HK-2 (cell line): ENCODE measurements around the gene DTX1.
A peak's percentile ranks its signal among the peaks of the same experiment; 100 is the strongest.
"Not testable (repeated sequence)": the region's sequence is repeated elsewhere in the genome, so short reads cannot be mapped to it uniquely, and the experiment has no call there.

Experiments
- DNase-seq: peaks from one replicate; pipeline ENCODE4 v3.0.0-alpha.2; 2018; ENCODE audit not compliant: unreplicated experiment

Gene DTX1

DNA sequence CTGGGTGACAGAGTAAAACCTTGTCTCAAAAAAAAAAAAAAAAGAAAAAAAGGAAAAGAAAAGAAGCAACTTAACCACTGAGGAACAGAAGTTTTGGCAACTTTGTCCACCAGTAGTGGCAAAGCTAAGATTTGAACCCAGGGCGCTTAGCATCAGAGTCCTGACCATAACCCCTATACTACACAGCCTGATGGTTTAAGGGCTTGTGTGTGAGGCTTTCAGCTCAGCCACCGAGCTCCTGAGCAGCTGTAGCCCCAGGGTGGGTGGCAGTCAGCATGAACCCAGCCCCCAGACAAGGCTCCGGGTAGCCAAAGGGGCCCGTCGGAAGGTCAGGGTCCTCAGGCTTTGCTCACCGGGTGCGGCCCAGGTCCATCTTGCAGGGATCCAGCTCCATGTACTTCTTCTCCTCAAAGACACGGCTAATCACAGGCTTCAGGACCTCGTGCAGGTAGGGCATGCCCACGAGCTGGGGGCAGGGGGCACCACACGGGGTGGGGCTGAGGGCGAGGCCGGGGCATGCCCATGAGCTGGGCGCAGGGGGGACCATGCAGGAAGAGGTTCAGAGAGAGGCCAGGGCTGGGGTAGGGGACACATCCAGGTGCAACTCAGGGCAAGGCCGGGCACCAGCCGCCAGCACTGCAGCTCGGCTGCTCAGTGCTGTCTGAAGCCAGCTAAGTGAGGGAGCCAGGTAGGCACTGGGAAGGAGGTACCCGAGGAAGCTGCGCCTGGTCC is 58.1 kb downstream of the DTX1 start:
- no peak for DNase-seq

DNA sequence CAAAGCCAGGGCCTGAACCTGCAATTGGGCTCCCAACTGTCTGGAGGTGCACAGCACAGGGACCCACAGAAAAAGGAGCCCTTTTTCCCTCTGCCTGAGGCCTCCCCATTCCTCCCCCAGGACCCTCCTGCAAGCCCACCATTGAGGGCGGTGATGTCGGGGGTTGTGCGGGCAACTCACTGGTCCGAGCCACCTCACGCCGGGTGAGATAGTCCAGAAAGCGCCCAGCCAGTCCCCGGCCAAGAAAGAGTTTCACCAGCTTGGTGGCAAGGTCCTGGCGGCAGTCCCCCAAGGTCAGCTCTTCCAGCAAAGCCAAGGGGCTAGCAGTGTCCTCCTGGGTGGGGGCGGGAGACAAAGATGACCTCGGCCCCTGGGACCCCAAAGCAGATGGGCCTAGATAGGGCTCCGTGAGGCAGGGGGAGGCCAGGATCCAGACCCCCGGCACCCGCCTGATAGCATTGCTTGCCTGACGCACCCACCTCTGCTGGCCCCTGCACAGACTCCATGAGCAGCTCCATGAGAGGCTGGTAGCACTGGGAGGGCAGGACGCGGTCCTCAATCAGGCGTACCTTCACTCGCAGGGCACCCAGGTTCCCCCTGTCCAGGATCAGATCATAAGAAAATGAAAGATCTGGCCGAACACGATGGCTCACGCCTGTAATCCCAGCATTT is 59.1 kb downstream of the DTX1 start:
- DNase-seq: no peak

DNA sequence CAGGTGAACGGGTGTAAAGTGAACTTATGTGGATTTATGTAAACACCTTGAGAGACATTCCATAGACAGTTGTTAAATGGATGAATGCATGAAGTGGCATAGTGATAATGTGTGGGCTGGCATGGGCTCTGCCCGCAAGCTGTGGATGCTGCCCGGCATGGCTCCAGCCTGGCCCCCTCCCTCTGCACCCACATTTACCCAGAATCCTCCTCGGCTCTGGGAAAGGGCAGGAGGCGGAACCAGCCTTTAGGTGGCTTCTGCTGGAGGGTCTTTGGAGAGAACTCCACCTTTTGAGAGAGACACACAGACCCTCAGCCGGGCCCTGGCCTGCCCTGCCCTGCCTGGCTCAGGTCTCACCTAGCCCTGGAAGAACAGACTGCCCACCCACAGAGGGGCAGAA is 60.3 kb downstream of the DTX1 start:
- no peak for DNase-seq

DNA sequence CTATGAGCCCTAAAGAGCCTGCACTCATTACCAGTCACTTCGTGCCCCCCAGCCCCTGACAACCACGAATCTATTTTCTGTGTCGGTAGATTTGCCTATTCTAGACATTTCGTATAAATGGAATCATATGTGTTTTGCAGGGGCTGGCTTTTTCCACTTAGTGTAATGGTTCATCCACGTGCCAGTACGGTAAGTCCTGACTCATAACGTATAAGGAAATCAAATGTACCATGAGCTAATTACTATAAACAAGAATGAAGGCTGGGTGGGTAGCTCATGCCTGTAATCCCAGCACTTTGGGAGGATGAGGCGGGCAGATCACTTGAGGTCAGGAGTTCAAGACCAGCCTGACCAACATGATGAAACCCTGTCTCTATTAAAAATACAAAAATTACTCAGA is 61.2 kb downstream of the DTX1 start:
- not testable (repeated sequence) for DNase-seq

DNA sequence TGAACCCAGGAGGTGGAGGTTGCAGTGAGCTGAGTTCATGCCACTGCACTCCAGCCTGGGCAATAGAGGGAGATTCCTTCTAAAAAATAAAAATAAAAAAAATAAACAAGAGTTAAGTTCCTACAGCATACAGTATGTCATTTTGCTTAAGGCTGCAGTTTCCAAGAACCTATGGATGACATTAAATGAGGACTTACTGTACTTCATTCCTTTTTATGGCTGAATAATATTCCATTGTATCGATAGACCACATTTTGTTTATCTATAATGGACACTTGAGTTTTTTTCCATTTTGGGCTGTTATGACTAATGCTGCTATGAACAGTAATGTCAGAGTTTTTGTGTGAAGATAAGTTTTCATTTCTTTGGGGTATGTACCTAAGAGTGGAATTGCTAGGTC is 61.6 kb downstream of the DTX1 start:
- no peak for DNase-seq

DNA sequence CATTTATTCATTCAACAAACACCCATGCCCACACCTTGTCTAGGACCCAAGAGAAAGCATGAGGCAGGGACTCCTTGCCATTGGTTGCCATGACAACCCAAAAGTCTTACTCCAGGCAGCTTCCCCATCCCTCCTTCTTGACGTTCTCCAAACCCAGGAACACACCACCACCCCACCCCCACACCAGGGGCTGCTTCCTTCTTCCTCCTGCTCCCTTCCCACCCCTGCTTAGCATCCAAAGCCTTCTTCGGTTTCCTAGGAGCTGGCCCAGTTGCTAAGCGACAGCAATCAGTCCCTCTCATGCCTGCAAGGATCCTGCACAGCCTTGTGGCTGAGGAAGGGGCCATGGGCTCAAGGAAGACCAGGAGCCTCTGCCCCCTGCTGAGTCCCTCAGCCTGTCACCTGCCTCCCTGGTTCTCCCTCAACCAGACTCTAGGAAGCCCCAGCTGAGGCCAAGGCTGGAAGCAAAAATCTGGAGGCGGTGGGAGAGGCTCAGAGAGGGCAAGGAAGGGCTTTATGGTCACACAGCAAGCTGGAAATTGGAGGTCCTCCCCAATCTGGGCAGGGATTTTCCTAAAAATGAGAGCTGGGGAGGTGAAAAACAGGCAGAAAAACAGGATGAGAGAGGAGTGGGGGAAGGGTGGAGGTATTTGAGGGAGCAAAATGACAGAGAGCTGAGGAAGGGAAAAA is 63.6 kb downstream of the DTX1 start:
- DNase-seq: no peak

DNA sequence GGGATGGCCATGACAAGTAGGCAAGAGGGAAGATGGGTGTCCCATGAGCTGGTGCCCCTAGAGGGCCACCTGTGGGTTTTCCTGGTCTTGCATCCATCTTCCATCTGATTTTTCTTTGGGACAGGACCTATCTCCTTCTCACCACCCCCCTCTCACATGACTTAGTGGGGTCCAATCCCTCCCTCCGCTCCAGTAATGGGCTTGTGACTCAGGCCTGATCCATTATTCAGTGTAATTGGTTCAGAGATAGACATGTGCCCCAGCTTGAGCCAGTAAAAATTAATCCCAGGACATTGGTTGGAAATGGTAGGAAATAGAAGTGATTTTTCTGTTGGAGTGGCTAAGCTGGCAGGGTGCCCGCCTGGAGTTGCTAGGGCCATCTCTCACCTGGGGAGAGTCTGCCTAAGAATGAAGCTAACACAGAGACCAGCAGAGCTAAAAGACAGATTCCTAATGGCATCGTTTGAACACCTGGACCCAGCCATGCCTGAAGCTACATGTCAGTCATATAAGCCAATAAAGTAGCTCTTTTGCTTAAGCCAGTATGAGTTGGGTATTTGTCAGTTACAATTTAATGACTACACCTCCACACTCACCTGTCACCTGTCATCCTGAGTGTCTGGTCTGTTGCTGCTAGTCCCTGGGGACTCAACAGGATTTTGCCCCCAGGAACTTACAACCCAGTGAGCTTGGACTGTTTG is 64.3 kb downstream of the DTX1 start:
- no peak for DNase-seq

DNA sequence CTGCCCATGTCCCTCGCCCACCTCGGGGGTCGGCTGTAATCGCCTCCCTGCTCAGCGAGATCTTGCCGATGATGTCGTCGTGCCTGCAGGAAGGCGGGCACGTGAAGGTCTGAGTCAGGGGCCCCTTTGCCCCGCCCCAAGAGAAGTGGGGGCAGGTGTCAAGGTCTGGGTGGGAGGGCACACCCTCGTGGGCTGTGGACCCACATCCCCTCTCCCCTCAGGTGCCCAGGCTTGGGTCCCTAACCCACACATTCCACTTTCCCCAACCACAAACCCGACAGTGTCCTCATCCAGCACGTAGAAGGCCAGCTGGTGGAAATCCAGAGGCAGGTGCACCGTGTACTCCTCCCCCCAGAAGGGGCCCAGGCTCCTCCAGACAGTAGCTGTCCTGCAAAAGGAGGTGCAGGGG is 71.3 kb downstream of the DTX1 start:
- no peak for DNase-seq

DNA sequence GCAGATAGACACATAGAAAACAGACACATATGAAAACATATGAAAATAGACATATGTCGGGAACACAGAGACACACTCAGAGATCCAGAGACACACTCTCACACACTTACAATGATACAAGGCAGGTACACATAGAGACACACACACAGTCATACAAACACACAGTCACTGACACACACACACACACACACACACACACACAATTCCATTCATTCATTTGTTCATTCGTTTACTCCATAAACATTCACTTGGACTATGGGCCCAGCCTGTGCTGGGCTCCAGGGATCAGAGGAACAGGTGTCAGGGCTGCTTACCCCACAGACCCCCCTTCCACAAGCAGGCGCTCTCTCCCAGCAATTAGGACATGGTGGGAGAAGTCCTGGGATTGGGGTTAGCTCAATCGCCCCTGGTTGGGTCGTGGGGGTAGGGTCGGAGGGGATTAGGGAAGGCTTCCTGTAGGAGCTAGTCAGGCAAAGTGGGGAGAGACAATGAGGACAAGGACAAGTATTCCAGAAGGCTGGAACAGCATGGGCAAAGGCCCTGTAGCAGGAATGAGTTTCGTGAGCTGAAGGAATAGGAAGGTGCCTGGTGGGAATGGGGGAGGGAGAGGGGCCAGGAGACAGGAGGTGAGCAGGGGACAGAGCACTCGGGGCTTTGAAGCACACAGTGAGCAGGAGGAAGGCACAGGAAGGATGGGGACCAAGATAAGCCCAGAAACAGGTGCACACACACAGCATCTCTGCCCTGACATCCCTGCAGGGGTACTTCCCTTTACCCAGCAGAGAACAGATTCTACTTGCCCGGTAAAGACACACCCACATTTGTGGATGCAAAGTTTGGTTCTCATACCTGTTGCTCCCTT is 72.5 kb downstream of the DTX1 start:
- no peak for DNase-seq

DNA sequence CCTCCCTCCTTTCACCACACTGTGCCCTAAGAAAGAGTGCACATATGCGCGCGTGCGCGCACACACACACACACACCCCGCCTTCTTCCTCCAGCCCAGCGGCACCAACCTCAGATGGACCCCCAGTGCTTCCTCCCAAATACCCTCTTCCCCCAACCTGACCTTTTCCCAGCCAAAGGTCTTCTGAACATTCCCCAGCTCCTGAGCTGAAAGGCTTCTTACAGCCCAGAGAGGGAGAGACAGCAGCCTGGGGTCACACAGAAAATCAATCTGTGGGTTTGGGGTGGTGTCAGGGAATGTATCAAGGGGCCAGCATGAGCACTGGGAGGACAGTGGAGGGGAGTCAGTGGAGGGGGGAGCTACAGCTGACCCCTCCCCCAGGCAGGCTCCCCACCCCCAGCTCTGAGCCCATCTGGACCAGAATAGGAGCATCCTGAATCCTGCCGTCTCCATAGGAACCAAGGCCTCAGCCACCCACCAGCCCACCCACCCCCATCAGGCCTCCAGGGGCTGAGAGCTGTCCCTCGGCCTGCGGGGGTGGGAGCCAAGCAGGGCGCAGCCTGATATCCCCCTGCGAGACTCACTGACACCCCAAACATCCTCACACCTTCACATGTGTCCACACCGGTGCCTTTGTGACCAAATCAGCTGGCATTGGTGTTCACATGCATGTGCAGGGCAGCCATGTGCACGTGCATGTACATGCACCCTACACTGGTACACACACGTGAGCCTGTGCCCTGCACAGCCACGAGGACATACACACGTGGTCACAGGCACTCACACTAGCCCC is 73.3 kb downstream of the DTX1 start:
- DNase-seq: no peak

DNA sequence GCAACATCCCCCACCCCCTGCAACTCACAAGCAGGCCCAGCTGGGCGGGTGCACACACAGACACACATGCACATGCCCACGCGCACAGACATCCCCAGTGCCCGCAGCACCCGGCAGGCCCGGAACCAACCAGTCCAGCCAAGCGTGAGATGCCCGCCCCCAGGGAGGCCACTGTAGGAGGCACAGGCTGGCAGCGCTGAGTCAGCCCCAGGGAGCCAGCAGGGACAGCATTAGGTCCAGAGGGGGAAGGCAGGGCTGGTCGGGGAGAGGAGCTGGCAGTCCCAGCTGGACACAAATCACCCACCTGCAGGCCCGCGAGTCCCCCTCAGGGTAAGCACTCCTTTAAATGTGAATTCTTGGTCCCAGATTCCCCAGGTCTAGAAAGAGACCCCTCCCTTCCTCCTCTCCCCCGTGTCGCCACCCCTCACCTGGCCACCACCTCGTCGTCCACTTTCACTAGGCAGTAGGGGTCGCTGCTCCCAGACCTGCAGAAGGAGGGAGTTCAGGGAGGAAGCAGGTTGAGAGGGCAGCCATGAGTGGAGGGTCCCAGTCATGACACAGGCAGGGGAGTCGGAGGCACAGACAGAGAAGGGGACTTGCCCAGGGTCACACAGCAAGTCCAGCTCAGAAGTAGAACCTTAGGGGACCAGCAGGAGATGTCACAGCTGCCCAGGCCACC is 74.1 kb downstream of the DTX1 start:
- DNase-seq: peak; percentile 86

DNA sequence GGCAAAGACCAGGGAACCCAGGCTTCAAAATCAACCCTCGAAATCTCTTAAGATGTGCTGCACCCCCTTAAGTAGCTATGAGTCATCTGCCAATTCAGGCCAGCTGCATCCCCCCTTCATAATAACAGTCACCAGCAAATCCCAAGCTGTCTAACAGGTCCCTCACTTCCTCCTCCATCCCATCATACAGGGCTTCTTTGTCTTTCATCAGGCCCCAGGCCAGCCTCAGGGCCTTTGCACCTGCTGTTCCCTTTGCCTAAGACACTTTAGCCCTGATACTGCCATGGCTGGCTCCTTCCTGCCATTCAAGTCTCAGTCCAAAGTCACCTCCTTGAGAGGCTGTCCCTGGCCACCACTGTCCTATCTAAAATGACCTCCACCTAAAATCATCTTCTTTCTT is 75.0 kb downstream of the DTX1 start:
- no peak for DNase-seq

DNA sequence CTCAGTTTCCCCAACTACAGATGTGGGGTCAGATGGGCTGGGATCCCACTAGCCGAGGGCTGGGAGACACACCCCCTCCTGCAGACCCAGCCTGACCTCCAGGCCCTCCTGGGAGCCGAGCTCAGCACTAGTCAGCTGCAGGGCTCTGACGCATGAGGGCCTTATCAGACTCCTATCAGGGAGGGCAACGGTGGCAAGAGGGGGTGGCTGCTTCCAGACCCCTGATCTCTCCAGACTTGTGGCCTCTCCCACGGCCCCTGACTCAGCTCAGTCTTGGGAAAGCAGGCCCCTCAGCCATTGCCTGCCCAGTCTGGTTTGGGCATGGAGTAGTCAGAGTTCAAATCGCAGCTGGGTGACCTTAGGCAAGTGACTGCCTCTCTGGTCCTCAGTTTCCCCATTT is 76.5 kb downstream of the DTX1 start:
- no peak for DNase-seq

DNA sequence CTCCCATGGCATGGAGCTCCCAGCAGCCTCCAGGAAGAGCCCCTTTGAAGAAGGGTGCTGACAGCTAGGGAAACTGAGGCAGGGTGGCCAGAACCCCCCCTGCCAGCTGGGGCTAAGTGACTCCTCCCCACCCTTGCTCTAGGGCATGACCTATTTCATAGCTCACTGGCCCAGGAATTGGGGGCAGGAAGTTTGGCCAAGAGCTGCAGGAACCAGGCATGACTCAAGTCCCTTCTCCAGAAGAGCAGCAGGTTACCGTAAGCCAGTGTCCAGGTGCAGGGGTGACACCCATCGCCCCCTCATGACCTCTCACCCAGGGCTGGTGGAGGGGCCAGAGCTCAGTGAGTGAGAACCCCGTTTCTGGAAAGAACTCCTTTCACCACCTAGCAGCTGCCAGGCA is 77.1 kb downstream of the DTX1 start:
- DNase-seq: no peak

DNA sequence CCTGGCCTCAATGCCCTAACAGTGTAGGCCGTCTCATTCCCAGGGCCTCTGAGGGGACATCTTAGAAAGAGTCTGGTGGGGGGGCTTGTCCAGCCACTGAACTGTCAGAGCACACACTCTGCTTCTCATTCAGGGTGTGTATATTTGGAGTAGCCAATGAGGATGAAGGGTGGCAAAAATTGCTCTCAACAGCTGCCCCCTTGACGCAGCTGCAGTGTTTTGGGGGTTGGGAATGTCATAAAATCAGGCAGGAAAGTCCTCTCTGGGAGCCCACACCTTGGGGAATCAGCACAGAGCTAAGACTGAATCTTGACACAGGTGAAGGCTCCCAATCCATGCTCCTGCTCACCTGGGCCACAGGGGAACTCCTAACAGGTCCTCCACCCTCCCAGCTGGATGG is 77.5 kb downstream of the DTX1 start:
- DNase-seq: no peak

DNA sequence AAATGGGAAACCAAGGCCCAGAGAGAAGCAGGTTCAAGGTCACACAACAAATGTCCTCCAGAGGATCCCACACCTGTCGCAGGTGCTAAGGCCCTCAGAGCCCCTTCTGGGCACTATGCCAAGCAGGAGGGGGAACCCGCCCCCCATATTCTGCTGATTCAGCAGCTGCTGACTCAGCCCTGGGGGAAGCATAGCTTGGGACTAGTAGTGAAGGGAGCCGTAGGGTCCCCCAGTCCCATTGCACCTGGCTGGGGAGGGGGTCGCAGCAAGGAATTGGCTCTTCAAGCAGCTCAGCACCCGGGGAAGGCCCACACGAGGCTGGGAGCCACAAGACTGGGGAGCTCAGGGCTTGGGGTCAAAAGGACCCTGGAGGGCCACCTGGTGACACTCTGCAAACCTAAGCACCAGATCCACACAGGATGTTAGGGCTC is 78.0 kb downstream of the DTX1 start:
- no peak for DNase-seq

DNA sequence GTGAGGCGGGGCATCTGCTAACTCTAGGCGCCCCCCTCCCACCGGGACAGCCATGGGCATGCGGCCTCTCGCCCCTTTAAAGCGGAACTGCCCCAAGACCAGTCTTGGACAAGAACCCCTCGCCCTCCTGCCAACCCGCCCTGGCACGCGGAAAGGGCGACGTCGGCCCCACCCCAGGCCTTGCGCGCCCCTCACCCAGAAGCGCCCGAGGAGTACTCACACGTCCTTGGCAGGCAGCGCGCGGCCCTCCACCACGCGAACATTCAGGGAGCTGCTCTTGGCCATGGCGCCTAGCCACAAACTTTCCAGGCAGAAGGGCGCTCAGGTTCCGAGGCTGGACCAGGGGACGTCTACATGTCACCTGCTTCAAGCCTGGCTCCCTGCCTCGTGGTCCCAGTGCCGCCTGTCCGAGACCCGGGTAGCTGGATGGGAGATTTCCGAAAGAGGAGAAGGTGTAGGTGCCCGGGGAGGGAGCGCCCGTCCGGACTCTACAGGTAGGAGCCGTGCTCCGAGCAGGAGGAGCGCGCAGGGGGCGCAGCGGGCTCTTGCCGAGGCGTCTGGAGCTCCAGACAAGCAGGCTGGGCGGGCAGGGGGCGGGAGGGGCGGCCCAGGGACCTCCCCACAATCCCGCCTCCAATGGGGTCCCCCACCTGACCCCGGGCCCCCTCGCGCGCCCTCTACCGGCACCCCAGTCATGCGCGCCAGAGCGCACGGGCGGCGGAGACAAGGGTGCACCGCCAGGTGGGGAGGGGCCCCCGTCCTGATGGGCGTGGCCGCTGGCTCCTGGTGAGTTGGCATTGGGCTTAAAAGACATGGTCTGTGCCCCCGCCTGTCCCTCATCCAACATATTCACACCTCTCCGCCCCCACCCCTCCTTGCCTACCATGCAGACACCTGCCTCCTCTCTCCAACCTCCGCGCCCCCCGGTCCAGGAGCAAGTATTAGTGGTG is 78.9 kb downstream of the DTX1 start, which contains the start of gene RASAL1:
Gene RASAL1 (minus strand): TSS at position 584 of the 950 bp plus-strand sequence. CDS start 299 bp downstream, at position 285.
- peak; percentile 90 for DNase-seq

DNA sequence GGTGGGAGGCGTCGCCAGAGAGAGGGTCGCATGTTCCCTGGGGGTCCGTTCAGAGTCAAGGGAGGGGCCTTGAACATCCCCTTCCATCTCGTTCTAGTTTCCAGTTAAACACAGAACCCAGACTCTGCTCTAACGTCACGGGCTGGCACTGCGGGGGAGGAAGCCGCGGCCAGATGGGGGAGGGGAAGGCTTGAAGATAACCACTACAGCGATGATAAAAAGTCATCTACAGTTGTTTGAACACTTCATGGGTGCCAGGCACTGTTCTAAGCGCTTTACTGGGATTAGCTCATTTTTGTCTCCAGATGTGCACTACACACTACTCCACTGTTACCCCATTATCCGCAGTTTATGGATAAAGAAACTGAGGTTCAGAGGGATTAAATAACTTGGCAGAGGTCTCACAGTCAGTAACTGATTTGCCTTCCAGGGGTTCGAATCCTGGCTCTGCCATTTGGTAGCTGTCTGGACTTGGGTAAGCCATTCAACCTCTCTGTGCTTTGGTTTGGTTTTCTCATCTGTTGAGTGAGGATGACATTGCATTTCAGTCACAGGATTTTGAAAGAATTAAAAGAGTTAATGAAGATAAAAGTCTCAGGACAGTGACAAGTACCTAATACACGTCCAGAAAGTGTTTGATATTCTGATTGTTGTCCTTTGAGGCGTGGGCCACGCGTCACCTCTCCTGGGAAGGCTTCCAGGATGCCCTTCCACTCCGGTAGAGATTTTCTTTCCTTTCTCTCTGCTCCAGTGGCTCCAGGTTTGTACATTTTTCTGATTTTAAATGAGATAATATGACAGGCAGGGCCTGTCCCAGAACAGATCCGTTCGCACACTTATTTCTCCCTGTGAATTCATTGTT is 79.8 kb downstream of the DTX1 start:
- DNase-seq: peak; percentile 46
